SK-N-SH treated with all-trans-retinoic acid at 6 μM for 48 hours (cell line): ENCODE results near the gene MRI1.

Source experiments
- OSR1 ChIP-seq: fragments of 250-450 bp; sonication (Bioruptor Pico); IDR thresholded peaks from 2 replicates; pipeline ENCODE4 v1.8.0; 2022; ENCODE audit warnings: moderate library complexity, mild to moderate bottlenecking, inconsistent platforms
- PPARA ChIP-seq: fragments of 250-450 bp; sonication (Bioruptor Pico); IDR thresholded peaks from 2 replicates; pipeline ENCODE4 v1.5.0; 2020; ENCODE audit warnings: mild to moderate bottlenecking, borderline replicate concordance
- TOX ChIP-seq: fragments of 250-450 bp; sonication (Bioruptor Pico); IDR thresholded peaks from 2 replicates; pipeline ENCODE4 v1.8.0; 2021; ENCODE audit warnings: mild to moderate bottlenecking, moderate library complexity, borderline replicate concordance
- ZNF8 ChIP-seq: fragments of 450-650 bp; formaldehyde crosslinking; IDR thresholded peaks from 2 replicates; pipeline ENCODE4 v1.5.0; 2020; ENCODE audit warnings: mild to moderate bottlenecking, moderate library complexity
- TF ChIP-seq, protein P1 (sequence below): fragments of 250-450 bp; sonication (Bioruptor Pico); IDR thresholded peaks from 2 replicates; pipeline ENCODE4 v1.8.0; 2021; ENCODE audit warnings: low read depth, mild to moderate bottlenecking, moderate library complexity, borderline replicate concordance
- TF ChIP-seq, protein P2 (sequence below): fragments of 250-450 bp; sonication (Bioruptor Pico); IDR thresholded peaks from 2 replicates; pipeline ENCODE4 v1.8.0; 2020; ENCODE audit warnings: mild to moderate bottlenecking, moderate library complexity, borderline replicate concordance

DNA sequence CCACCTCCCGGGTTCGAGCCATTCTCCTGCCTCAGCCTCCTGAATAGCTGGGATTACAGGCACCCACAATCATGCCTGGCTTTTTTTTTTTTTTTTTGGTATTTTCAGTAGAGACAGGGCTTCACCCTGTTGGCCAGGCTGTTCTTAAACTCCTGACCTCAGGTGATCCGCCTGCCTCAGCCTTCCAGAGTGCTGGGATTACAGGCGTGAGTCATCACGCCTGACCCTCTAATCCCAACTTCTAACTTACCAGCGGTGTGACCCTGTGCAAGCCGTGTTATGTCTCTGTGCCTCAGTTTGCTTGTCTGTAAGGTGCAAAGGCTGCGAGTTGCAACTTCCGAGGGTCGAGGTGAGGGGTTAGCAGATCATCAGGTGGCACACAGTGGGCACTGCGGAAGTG lies 48.2 kb downstream of the MRI1 start:
- TF ChIP-seq, protein P1, sequence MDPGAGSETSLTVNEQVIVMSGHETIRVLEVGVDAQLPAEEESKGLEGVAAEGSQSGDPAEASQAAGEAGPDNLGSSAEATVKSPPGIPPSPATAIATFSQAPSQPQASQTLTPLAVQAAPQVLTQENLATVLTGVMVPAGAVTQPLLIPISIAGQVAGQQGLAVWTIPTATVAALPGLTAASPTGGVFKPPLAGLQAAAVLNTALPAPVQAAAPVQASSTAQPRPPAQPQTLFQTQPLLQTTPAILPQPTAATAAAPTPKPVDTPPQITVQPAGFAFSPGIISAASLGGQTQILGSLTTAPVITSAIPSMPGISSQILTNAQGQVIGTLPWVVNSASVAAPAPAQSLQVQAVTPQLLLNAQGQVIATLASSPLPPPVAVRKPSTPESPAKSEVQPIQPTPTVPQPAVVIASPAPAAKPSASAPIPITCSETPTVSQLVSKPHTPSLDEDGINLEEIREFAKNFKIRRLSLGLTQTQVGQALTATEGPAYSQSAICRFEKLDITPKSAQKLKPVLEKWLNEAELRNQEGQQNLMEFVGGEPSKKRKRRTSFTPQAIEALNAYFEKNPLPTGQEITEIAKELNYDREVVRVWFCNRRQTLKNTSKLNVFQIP (CRISPR knock-in tag) = no peak
- TF ChIP-seq, protein P2, sequence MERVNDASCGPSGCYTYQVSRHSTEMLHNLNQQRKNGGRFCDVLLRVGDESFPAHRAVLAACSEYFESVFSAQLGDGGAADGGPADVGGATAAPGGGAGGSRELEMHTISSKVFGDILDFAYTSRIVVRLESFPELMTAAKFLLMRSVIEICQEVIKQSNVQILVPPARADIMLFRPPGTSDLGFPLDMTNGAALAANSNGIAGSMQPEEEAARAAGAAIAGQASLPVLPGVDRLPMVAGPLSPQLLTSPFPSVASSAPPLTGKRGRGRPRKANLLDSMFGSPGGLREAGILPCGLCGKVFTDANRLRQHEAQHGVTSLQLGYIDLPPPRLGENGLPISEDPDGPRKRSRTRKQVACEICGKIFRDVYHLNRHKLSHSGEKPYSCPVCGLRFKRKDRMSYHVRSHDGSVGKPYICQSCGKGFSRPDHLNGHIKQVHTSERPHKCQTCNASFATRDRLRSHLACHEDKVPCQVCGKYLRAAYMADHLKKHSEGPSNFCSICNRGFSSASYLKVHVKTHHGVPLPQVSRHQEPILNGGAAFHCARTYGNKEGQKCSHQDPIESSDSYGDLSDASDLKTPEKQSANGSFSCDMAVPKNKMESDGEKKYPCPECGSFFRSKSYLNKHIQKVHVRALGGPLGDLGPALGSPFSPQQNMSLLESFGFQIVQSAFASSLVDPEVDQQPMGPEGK = no peak
- TF ChIP-seq PPARA (CRISPR knock-in tag) (no peak), ZNF8 (CRISPR knock-in tag) (no peak), OSR1 (no peak), TOX (CRISPR knock-in tag) (no peak)
